Right lobe of liver (tissue), 4 donors: ENCODE data around the gene TMEM229A.

Source experiments
- CTCF ChIP-seq, 4 donors: fragments of 200-600 bp in 3 of 4; fragments of 450-650 bp in 1 of 4; IDR thresholded peaks; one replicate each; pipeline versions ENCODE4 v1.5.1 to v1.8.0; 2016 to 2022; ENCODE audit warnings: antibody characterized with exemption in 4 of 4, mild to moderate bottlenecking in 2 of 4
- POLR2A ChIP-seq: fragments of 450-650 bp; IDR thresholded peaks from one replicate; pipeline ENCODE4 v1.6.1; 2017; ENCODE audit warnings: antibody characterized with exemption, mild to moderate bottlenecking
- donor health status: DM: no; HTN: no; CAD: no.
- donor health status: DM: no; HTN: no; CAD: no.
- donor health status: DM: no; HTN: yes; CAD: no.

GRCh38 chr7:123998921-123999320, 33.9 kb downstream of the TMEM229A start:
- TF ChIP-seq CTCF (IDR thresholded peaks at IDR 0.05) (no peak), POLR2A (no peak)
